HT-29 (cell line): ENCODE results near the gene C10orf90. TPM values are rescaled to one million over a fixed set of nuclear protein-coding genes. Genes with fewer than 3 reads are reported as not detected.

ENCODE experiments used
- DNase-seq: peaks from one replicate; pipeline ENCODE4 v3.0.0-alpha.2; 2015; ENCODE audit warnings: low spot score
- total RNA-seq: library from RNA; depleted of rRNA; stranded (reverse); fragments of >200 nt; shearing (Covaris generic); gene quantifications from 2 replicates; pipeline ENCODE4 v1.2.3, GENCODE V29; 2014

Gene C10orf90
- total RNA-seq, 1 experiment from 2014 or later, result not detected

- DNase-seq, result no peak
Observed at GRCh38 chr10:126674741-126675515, 4.4 kb upstream of the C10orf90 start.

DNA sequence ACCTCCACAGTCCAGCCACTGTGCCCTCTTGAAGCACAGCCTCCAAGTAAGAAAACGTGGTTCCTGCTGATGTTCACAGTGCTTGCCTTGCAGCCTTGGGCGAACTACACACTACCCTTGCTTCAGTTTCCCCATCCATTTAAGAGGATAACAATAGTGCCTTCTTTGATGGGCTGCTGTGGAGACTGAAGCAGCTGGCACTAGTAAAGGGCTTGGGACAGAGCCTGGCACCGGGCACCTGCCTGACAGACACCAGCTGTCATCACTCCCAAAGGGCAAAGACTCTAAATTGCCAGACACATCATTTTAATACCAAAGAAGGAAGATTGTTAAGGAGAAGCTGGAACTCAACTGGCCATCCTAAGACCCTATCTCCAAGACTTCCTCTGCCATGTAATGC, 3.1 kb upstream of the C10orf90 start:
- no peak for DNase-seq

GRCh38 chr10:126671402-126671975, 996 bp upstream of the C10orf90 start:
- DNase-seq, result no peak

GRCh38 chr10:126670895-126671261, 385 bp upstream of the C10orf90 start:
- no peak for DNase-seq

DNA sequence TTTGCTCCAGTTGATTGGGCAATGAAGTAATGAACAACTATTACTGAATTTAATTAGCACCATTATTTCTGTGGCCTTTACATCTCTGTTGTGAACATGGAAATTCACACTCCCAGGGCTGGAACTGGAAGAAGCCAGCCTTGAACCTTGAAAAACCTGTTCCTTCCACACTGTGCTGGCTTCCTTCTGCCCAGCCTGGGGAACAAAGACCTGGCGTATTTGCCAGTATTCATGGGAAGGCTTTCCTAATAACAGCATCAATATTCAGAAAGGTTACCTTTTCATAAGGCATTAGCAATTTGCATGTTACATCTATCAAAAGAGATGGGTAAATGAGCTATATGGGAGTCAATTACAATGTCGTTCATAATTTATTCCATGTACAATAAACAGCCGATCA, 1.3 kb downstream of the C10orf90 start:
- DNase-seq, result no peak

DNA sequence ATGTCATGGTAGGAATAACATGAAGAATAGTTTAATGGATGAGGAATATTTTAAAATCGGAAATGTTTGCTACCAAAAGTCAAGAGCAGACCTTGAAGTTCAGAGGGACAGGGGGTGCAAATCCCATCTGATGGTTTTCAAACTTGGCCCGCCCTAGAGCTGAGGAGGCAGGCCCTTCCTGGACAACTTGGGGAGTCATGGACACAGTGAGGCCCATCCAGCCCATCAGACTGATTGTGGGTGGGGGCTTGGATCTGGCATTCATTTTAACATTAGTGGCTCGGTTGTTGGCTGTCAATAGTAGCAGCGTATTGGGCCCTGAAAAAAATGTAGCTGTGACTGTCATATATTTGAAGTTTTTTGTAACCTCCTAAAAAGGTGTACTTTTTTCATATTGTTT, 2.0 kb downstream of the C10orf90 start:
- no peak for DNase-seq

GRCh38 chr10:126667568-126667967, 2.9 kb downstream of the C10orf90 start:
- DNase-seq, result no peak

- DNase-seq, result no peak
Observed at GRCh38 chr10:126665207-126665606, 5.3 kb downstream of the C10orf90 start.

GRCh38 chr10:126663880-126664279, 6.6 kb downstream of the C10orf90 start:
- DNase-seq, result no peak

GRCh38 chr10:126663328-126663727, 7.2 kb downstream of the C10orf90 start:
- no peak for DNase-seq

- DNase-seq, result no peak
Observed at GRCh38 chr10:126661841-126662515, 8.5 kb downstream of the C10orf90 start.

DNA sequence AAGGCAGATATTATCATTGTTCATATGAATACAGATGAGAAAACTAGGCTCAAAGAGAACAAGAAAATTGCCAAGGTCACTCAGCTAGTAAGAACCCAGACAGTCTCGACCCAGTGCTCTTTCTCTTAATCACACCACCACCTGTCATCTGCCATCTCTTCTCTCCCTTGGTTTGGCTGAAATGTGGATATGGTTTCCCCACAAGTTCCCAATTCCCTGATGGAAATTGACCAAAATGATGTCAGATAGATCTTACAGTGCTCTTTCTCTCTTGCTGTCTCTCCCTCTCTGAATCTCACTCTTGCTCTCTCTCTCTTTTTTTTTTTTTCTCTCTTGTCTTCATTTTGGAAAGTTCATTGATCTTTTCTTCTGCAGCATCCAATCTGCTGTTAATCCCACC, 9.1 kb downstream of the C10orf90 start:
- no peak for DNase-seq

DNA sequence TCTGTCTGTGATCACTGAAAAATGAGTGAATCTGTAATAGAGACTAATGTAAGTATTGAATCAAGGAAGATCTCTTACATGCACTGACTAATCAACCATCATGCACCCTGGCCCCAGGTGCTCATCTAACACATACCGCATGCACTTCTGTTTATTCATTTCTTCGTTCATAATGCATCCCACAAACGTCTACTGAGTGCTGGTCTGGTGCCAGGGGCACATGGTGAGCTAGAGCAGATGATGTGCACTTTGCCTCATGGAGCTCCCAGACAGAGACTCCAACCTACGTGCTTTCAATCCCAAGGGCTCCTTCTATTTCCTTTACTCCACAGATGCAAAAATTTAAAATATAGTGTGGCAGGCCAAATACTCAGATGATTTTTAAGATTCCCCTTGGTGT, 10.7 kb downstream of the C10orf90 start:
- DNase-seq, result no peak

- DNase-seq, result no peak
Observed at GRCh38 chr10:126658928-126659327, 11.6 kb downstream of the C10orf90 start.

DNA sequence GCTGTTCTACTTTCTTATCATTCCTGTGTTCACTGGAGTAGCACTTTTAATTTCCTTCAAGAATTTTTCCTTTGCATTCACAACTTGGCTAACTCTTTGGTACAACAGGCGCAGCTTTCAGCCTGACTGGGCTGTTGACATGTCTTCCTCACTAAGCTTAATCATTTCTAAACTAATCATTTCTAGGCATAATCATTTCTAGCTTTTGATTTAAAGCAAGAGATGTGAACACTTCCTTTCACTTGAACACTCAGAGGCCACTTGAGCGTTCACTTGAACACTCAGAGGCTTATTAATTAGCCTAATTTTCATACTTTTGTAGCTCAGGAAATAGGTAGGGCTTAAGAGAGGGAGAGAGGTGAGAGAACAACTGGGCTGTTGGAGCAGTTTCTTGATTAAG, 15.9 kb downstream of the C10orf90 start:
- DNase-seq, result no peak

GRCh38 chr10:126651467-126651866, 19.0 kb downstream of the C10orf90 start:
- no peak for DNase-seq

- DNase-seq, result no peak
Observed at GRCh38 chr10:126650161-126650560, 20.3 kb downstream of the C10orf90 start.

DNA sequence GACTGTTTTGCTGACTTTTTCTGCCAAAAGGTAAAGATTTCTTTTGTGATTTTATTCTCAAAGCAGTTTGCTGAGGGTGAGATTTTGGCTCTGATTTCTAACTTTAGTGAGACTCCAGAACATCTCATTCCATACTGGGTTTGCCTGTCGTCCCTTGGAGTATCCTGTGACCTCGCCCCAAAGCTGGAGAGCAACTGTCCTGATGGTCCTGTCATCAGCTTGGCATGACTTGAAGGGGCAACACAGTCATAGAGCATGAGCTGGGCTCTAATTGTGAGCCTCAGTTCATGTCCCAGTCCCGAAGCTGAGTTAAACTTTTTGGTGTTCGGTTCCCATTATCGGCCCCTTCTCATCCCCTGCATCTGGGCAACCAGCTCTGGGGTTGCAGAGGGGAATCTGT, 23.4 kb downstream of the C10orf90 start:
- DNase-seq, result no peak

GRCh38 chr10:126646110-126646509, 24.4 kb downstream of the C10orf90 start:
- no peak for DNase-seq

- peak; percentile 19 for DNase-seq
Observed at GRCh38 chr10:126640401-126640800, 30.1 kb downstream of the C10orf90 start.

- DNase-seq, result no peak
Observed at GRCh38 chr10:126639084-126639483, 31.4 kb downstream of the C10orf90 start.

DNA sequence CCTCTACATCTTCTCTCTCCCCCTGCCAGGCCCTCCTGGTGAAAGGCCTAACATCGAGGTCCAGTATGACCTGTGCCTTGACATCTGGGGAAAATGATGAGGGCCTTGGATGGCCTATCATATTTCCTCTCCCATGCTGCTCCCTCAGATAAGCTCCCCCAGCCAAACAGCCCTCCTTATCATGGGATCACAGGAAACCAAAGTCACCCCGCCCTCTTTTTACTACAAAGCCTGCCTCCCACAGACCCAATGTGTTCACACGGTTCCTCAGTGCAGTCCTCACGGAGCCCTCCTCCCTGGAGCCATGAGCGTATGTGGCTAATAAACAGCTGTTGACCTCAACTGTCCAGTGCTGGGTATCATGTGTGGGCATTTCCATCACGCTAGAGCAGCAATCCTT, 32.0 kb downstream of the C10orf90 start:
- DNase-seq, result no peak

DNA sequence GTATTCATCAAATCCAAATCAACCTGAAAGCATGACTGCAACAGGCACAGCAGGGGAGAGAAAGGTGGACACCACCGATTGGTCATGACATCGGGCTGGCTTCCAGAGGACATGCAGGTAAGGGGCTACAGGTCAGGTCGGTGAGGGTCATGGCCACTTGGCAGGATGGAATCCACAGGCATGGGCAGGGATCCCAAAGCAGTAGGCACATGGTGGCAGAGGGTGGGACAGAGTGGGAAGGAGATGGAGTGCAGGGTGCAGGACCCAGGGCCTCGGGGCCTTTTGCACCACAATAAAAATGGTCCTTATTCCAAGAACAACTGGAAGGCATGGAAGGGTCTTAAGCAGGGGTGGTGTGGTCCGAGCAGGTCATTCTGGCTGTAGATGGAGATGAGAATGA, 33.0 kb downstream of the C10orf90 start:
- DNase-seq, result no peak
